Naive thymus-derived CD4-positive, alpha-beta T cell (primary cell): ENCODE data around the gene IZUMO1R. TPM values are rescaled to one million over a fixed set of nuclear protein-coding genes. Genes with fewer than 3 reads are reported as not detected.

Experiments
- ATAC-seq: fragments of 150-1000 bp; cut with Tn5 transposase; 2 replicates; pipeline ENCODE4 v1.10.0; 2021; ENCODE audit warnings: mild to moderate bottlenecking, moderate library complexity
- CTCF ChIA-PET: fragments of 350-600 bp; sonication (Branson Sonifier 250); formaldehyde crosslinking; loops from one replicate; lab custom pipeline; 2021; ENCODE audit warnings: antibody characterized with exemption; lab: Charles Lee
- POLR2A ChIA-PET: fragments of 350-600 bp; sonication (Branson Sonifier 250); formaldehyde crosslinking; loops from one replicate; lab custom pipeline; 2021; ENCODE audit warnings: antibody characterized with exemption, inconsistent platforms; lab: Charles Lee
- DNase-seq, 9 donors: peaks; one replicate each; pipeline versions ENCODE4 v3.0.0 to v3.0.0-alpha.2; 2020 to 2022; ENCODE audit warnings: mixed read lengths in 1 of 9
- H3K27ac ChIP-seq: one replicate; pipeline ENCODE4 v1.7.0; 2013; ENCODE audit warnings: mild to moderate bottlenecking, low read depth, low read length, moderate library complexity
- H3K27me3 ChIP-seq, 2 donors: one replicate each; pipeline ENCODE4 v1.7.0; 2013; ENCODE audit warnings: low read length in 2 of 2, mild to moderate bottlenecking in 2 of 2, moderate library complexity in 2 of 2; ENCODE audit not compliant: control insufficient read depth in 2 of 2, insufficient read depth in 2 of 2
- H3K36me3 ChIP-seq, 3 experiments: 1 replicate in 2 of 3; 2 replicates in 1 of 3; pipeline ENCODE4 v1.7.0; 2013; ENCODE audit warnings: low read length in 3 of 3, mild to moderate bottlenecking in 3 of 3, moderate library complexity in 1 of 3; ENCODE audit not compliant: insufficient read depth in 3 of 3, control insufficient read depth in 2 of 3
- H3K4me1 ChIP-seq, 2 donors: one replicate each; pipeline ENCODE4 v1.7.0; 2013; ENCODE audit warnings: low read length in 2 of 2, mild to moderate bottlenecking in 2 of 2, moderate library complexity in 1 of 2; ENCODE audit not compliant: control insufficient read depth in 2 of 2, insufficient read depth in 2 of 2
- H3K4me3 ChIP-seq: 2 replicates; pipeline ENCODE4 v1.7.0; 2013; ENCODE audit warnings: mild to moderate bottlenecking, low read length
- H3K9me3 ChIP-seq, 3 experiments: 1 replicate in 2 of 3; 2 replicates in 1 of 3; pipeline ENCODE4 v1.7.0; 2013; ENCODE audit warnings: low read length in 3 of 3; ENCODE audit not compliant: control insufficient read depth in 2 of 3
- H3K27ac Mint-ChIP-seq, 9 donors: one replicate each; pipeline ENCODE4 v1.8.0; 2020 to 2022; ENCODE audit warnings: mixed read lengths in 9 of 9, mild to moderate bottlenecking in 8 of 9, moderate library complexity in 5 of 9, inconsistent platforms in 2 of 9
- H3K27me3 Mint-ChIP-seq, 5 donors: one replicate each; pipeline ENCODE4 v1.8.0; 2021 to 2022; ENCODE audit warnings: mixed read lengths in 5 of 5, mild to moderate bottlenecking in 1 of 5
- H3K36me3 Mint-ChIP-seq, 5 donors: one replicate each; pipeline ENCODE4 v1.8.0; 2020 to 2022; ENCODE audit warnings: mixed read lengths in 5 of 5, mild to moderate bottlenecking in 3 of 5, inconsistent platforms in 1 of 5
- H3K4me1 Mint-ChIP-seq, 7 donors: one replicate each; pipeline ENCODE4 v1.8.0; 2020 to 2022; ENCODE audit warnings: mixed read lengths in 7 of 7, mild to moderate bottlenecking in 3 of 7, inconsistent platforms in 1 of 7
- H3K4me3 Mint-ChIP-seq, 10 donors: one replicate each; pipeline ENCODE4 v1.8.0; 2020 to 2022; ENCODE audit warnings: mild to moderate bottlenecking in 10 of 10, mixed read lengths in 10 of 10, moderate library complexity in 6 of 10, inconsistent platforms in 2 of 10
- H3K9me3 Mint-ChIP-seq, 11 donors: one replicate each; pipeline ENCODE4 v1.8.0; 2020 to 2022; ENCODE audit warnings: mixed read lengths in 11 of 11, mild to moderate bottlenecking in 4 of 11, inconsistent platforms in 1 of 11, moderate library complexity in 1 of 11
- intact Hi-C, 2 donors: fragments of 100-400 bp; cut with micrococcal nuclease; formaldehyde crosslinking; loops; one replicate each; pipeline ENCODE4 v1.15.1; 2023
- polyA plus RNA-seq, 2 donors: library from polyadenylated mRNA; unstranded; fragments of 300-500 nt; fragmentation: Illumina TruSeq; gene quantifications; one replicate each; pipeline ENCODE4 v1.2.3, GENCODE V29; 2021
- total RNA-seq, 6 experiments: library from RNA in 5 of 6; stranded (reverse) in 5 of 6; gene quantifications; 1 replicate in 5 of 6; 2 replicates in 1 of 6; pipeline ENCODE4 v1.2.3 and lab custom pipeline; 2021 to 2026

The IZUMO1R gene
- total and polyA plus RNA-seq, 7 experiments from 2014 or later = not detected

DNA sequence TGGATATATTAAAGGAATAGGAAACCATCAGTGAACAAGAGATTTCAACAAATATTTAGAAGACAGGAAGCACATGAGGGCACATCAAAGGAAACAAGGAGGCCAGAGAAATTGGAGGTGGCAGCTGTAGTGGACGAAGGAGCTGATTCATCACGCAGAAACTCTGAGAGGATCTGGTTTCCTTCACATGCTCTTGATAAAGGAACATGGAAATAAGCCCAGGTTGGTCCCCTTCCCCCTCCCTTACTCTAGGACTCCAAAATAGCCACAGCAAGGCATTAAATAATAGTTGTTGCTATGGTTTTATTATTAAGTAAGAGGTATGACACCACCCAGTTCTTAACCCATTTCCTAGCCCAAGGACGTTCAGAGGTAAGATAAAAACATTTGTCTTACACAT is 11.3 kb downstream of the IZUMO1R start:
- Histone ChIP-seq H3K36me3 (no peaks in the 10 kb centered on the region), H3K4me3 (no peak overlapping the region), H3K4me1 (no peaks in the 10 kb centered on the region), H3K27me3 (no peaks in the 10 kb centered on the region), H3K9me3 (no peaks in the 10 kb centered on the region), H3K27ac (no peak overlapping the region)
- no peak for DNase-seq
- Mint-ChIP-seq H3K27ac (no peak overlapping the region), H3K4me3 (no peak overlapping the region), H3K9me3 (peaks cover 0 to 6% (median 0%) of the 10 kb centered on the region in 11 donors), H3K27me3 (peaks cover 0 to 25% (median 23%) of the 10 kb centered on the region in 5 donors), H3K4me1 (no peaks in the 10 kb centered on the region), H3K36me3 (no peaks in the 10 kb centered on the region)
- ChIA-PET CTCF (no interaction called here), POLR2A (no interaction called here)
- ATAC-seq = no peak
- intact Hi-C loops = no loop called here

DNA sequence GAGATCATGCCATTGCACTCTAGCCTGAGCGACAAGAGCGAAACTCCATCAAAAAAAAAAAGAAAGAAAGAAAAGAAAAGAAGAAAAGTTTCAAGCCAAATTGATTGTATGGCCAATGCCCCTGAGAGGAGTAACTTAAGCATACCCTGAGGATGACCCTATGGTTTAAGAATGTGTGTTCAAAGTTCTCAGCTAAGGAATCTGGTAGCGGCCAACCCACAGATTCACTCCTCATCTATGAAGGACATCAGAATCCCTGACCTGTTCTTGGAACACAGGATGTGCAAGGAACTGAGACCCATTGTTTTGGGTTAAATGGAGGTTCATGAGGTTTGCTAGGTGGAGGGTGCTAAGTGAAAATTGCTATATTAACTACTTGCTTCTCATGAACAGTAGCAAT is 18.1 kb downstream of the IZUMO1R start:
- ATAC-seq (no peak), DNase-seq (no peak)
- Mint-ChIP-seq H3K27ac (no peak overlapping the region), H3K36me3 (peaks cover 0 to 6% (median 0%) of the 10 kb centered on the region in 5 donors), H3K4me1 (peaks cover 0 to 1% (median 0%) of the 10 kb centered on the region in 7 donors), H3K9me3 (peaks cover 0 to 22% (median 5%) of the 10 kb centered on the region in 11 donors), H3K27me3 (peaks cover 0 to 7% (median 0%) of the 10 kb centered on the region in 5 donors), H3K4me3 (no peak overlapping the region)
- no peaks in the 10 kb centered on the region for H3K36me3 ChIP-seq
- ChIA-PET POLR2A (no interaction called here), CTCF (no interaction called here)
- intact Hi-C loops = no loop called here
- no peaks in the 10 kb centered on the region for H3K4me1 ChIP-seq
- peaks cover 0 to 5% (median 0%) of the 10 kb centered on the region in 3 experiments for H3K9me3 ChIP-seq
- H3K4me3 ChIP-seq = no peak overlapping the region
- no peaks in the 10 kb centered on the region for H3K27me3 ChIP-seq
- no peak overlapping the region for H3K27ac ChIP-seq

DNA sequence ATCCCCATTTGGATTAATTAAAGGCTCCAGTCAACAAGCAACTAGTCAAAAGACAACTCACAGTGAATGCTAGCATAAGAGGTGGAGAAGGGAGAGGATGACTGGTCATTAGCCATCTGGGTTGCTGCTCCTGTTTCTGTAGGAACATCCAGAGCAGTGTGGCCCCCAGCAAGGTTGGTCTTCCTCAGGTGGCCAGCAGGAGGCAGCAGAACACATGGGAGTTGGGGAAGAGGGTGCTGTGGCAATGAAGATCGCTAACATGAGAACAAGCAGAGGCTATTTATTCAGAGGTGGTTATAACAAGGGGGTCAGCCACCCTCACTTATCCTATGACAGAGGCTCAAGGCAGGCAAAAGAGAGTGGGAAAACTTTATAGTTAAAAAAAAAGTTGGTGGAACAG is 21.3 kb downstream of the IZUMO1R start:
- DNase-seq = peak in 3 of 9 donors; percentile 4 to 55 (median 5)

DNA sequence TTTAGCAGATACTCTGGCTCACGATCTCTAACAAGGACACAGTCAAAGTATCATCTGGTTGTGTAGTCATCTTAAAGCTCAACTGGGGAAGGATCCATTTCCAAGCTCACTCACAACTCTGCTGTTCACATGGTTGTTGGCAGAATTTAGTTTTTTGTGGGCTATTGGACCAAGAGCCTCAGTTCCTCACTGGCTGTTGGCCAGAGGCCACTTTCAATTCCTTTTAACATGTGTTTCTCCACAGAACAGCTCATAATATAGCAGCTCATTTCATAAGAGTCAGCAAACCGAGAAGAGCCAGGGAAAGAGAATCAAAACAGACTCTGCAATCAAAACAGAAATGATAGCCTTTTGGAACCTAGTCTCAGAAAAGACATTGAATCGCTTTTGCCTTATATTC is 22.6 kb downstream of the IZUMO1R start:
- ChIA-PET POLR2A (no interaction called here), CTCF (no interaction called here)
- H3K9me3 ChIP-seq = peaks cover 0 to 5% (median 0%) of the 10 kb centered on the region in 3 experiments
- no peaks in the 10 kb centered on the region for H3K4me1 ChIP-seq
- no peaks in the 10 kb centered on the region for H3K36me3 ChIP-seq
- peaks cover 0 to 28% (median 5%) of the 10 kb centered on the region in 11 donors for H3K9me3 Mint-ChIP-seq
- H3K4me1 Mint-ChIP-seq = peaks cover 0 to 1% (median 0%) of the 10 kb centered on the region in 7 donors
- peaks cover 0 to 18% (median 5%) of the 10 kb centered on the region in 5 donors for H3K27me3 Mint-ChIP-seq
- no peak overlapping the region for H3K27ac Mint-ChIP-seq
- peaks cover 0 to 6% (median 0%) of the 10 kb centered on the region in 5 donors for H3K36me3 Mint-ChIP-seq
- no peak for DNase-seq
- no peak for ATAC-seq
- no peak overlapping the region for H3K4me3 ChIP-seq
- H3K4me3 Mint-ChIP-seq = no peak overlapping the region
- H3K27ac ChIP-seq = no peak overlapping the region
- intact Hi-C loops = no loop called here
- no peaks in the 10 kb centered on the region for H3K27me3 ChIP-seq

More for the DNA sequence above, 21.3 kb downstream of the IZUMO1R start:
- Histone ChIP-seq H3K36me3 (no peaks in the 10 kb centered on the region), H3K27ac (no peak overlapping the region), H3K27me3 (no peaks in the 10 kb centered on the region), H3K9me3 (peaks cover 0 to 5% (median 0%) of the 10 kb centered on the region in 3 experiments), H3K4me3 (no peak overlapping the region), H3K4me1 (no peaks in the 10 kb centered on the region)
- CTCF ChIA-PET = no interaction called here
- POLR2A ChIA-PET = no interaction called here
- peak; percentile 72 for ATAC-seq
- Mint-ChIP-seq H3K4me1 (peaks cover 0 to 1% (median 0%) of the 10 kb centered on the region in 7 donors), H3K4me3 (no peak overlapping the region), H3K36me3 (peaks cover 0 to 6% (median 0%) of the 10 kb centered on the region in 5 donors), H3K27ac (no peak overlapping the region), H3K9me3 (peaks cover 0 to 28% (median 5%) of the 10 kb centered on the region in 11 donors), H3K27me3 (peaks cover 0 to 13% (median 5%) of the 10 kb centered on the region in 5 donors)
- intact Hi-C loops = loop anchor here in 1 of 2 donors (1.0 kb wide), 1 partner anchor 179 kb away; no protein-coding TSS in a partner anchor

DNA sequence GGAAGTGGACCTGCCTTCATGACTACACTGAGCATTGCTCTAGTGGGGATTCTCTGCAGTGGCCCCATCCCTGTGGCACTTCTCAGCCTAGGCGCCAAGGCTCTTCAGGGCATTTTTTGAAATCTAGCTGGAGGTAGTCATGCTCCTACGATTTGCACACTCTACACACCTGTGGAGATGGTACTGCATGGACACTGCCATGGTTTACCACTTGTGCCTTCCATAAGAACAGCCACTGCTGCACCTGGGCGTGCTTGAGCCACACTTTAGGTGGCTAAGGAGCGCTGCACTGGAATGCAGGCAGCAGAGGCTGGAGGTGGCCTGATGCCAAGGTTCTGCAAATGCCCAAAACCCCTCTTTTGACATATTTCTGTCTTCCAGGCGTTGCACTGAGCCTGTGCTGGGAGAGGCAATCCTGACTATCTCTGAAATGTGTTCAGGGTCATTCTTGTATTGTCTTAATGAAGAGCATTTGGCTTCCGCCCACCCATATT is 24.3 kb downstream of the IZUMO1R start:
- ChIA-PET POLR2A (no interaction called here), CTCF (no interaction called here)
- H3K4me1 Mint-ChIP-seq = peaks cover 0 to 1% (median 0%) of the 10 kb centered on the region in 7 donors
- peaks cover 0 to 18% (median 5%) of the 10 kb centered on the region in 5 donors for H3K27me3 Mint-ChIP-seq
- Histone ChIP-seq H3K4me3 (no peak overlapping the region), H3K4me1 (no peaks in the 10 kb centered on the region), H3K27me3 (no peaks in the 10 kb centered on the region), H3K36me3 (no peaks in the 10 kb centered on the region), H3K9me3 (peaks cover 0 to 5% (median 0%) of the 10 kb centered on the region in 3 experiments), H3K27ac (no peak overlapping the region)
- ATAC-seq (no peak), DNase-seq (no peak)
- H3K36me3 Mint-ChIP-seq = peaks cover 0 to 6% (median 0%) of the 10 kb centered on the region in 5 donors
- intact Hi-C loops = no loop called here
- H3K9me3 Mint-ChIP-seq = peaks cover 0 to 28% (median 5%) of the 10 kb centered on the region in 11 donors
- no peak overlapping the region for H3K27ac Mint-ChIP-seq
- H3K4me3 Mint-ChIP-seq = no peak overlapping the region

DNA sequence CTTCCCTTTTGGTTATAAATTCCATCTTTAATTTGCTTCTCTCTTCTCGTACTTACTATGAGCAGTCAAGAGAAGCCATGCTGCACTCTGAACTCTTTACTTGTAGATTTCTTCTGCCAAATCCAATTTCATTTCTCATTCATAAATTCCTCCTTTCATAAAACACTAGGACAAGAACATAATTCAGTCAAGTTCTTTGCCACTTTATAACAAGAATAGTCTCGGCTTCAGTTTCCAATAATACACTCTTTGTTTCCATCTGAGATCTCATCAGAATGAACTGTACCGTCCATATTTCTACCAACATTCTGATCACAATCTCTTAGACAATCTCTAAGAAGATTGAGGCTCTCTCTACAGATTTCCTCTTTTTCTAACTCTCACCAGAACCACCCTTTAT is 25.1 kb downstream of the IZUMO1R start:
- H3K27ac Mint-ChIP-seq = no peak overlapping the region
- ATAC-seq (no peak), DNase-seq (no peak)
- CTCF ChIA-PET = no interaction called here
- no peaks in the 10 kb centered on the region for H3K36me3 ChIP-seq
- peaks cover 0 to 5% (median 0%) of the 10 kb centered on the region in 3 experiments for H3K9me3 ChIP-seq
- intact Hi-C loops = no loop called here
- H3K36me3 Mint-ChIP-seq = peaks cover 0 to 6% (median 0%) of the 10 kb centered on the region in 5 donors
- no peaks in the 10 kb centered on the region for H3K4me1 ChIP-seq
- H3K4me1 Mint-ChIP-seq = peaks cover 0 to 1% (median 0%) of the 10 kb centered on the region in 7 donors
- no peak overlapping the region for H3K27ac ChIP-seq
- peaks cover 0 to 18% (median 5%) of the 10 kb centered on the region in 5 donors for H3K27me3 Mint-ChIP-seq
- no peak overlapping the region for H3K4me3 ChIP-seq
- no peak overlapping the region for H3K4me3 Mint-ChIP-seq
- no peaks in the 10 kb centered on the region for H3K27me3 ChIP-seq
- H3K9me3 Mint-ChIP-seq = peaks cover 0 to 24% (median 5%) of the 10 kb centered on the region in 11 donors
- POLR2A ChIA-PET = no interaction called here

DNA sequence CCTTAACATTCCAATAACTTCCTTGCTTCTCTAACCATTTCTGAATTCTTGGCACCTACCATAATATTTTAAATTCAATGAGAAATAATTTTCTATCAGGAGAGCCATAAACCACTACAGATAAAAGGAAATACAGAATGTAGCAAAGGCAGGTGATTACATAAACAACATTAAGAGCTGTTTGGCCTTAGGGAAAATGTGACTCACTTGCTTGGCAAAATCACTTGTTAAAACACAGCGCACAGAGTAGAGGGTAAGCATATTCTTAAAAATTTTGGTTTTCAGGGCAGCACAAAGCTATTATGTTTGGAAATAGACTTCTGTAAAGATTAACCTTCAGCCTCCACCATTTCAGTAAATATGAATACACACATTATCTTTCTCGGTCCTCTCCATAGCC is 26.4 kb downstream of the IZUMO1R start:
- Mint-ChIP-seq H3K4me1 (no peaks in the 10 kb centered on the region), H3K27me3 (peaks cover 0 to 13% (median 5%) of the 10 kb centered on the region in 5 donors), H3K27ac (no peak overlapping the region), H3K9me3 (peaks cover 0 to 17% (median under 1%) of the 10 kb centered on the region in 11 donors), H3K36me3 (no peaks in the 10 kb centered on the region), H3K4me3 (no peak overlapping the region)
- H3K27me3 ChIP-seq = no peaks in the 10 kb centered on the region
- ChIA-PET CTCF (no interaction called here), POLR2A (no interaction called here)
- H3K9me3 ChIP-seq = peaks cover 0 to 2% (median 0%) of the 10 kb centered on the region in 3 experiments
- H3K36me3 ChIP-seq = no peaks in the 10 kb centered on the region
- no peak for DNase-seq
- no peak overlapping the region for H3K4me3 ChIP-seq
- intact Hi-C loops = no loop called here
- no peaks in the 10 kb centered on the region for H3K4me1 ChIP-seq
- no peak overlapping the region for H3K27ac ChIP-seq
- no peak for ATAC-seq
